ENCODE results near the gene TUBB1.
A peak's percentile ranks its signal among the peaks of the same experiment; 100 is the strongest.

Gene TUBB1

DNA sequence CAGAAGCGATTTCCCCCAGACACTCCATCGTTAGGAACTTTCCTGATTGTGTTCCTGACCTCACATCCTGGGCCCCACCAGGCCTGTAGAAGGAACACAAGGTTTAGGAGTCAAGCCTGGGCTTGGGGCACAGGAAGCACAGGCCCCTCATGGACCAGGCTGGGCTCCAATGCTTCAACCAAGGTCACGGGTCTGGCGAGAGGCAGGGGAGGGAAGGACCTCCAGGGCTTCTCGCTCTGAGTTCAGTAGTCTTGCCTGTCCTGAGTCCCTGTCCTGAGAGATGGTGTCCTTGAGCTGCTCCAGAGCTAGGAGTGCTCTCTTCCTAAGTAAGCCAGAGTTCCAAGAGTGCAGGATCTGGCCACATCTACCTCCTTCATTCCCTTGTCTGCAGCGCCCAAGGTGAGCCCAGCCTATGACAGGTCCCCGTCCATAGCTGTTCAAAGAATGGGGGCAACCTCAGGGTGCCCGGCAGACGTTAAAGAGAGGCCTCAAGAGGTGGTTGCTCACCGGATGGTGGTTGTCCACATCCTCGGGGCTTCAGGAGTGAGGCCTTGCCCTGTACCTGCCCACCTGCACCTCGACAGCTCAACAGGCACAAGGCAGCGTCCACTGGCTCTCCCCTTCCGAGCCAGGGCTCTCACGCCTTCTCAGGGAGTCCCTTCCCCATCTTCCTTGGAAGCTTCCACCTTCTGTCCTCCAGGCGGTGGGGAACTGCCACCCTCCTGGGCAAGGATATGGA is 1.6 kb upstream of the TUBB1 start:
- no peak overlapping the region for H3K4me3 ChIP-seq
- peaks cover 0 to 32% (median 14%) of the 10 kb centered on the region in 11 experiments; a peak in 15 of 22 replicates for H4K20me1 ChIP-seq
- H3K9ac ChIP-seq = no peak overlapping the region; a peak in 1 of 22 replicates
- no peaks in the 10 kb centered on the region for H3K9me3 ChIP-seq (replicated peaks in 1 of 11)
- no peak for TF ChIP-seq Cebpa-rat (IDR thresholded peaks at IDR 0.05)
- no peak overlapping the region; a peak in 1 of 22 replicates for H3K27ac ChIP-seq
- H3K4me1 ChIP-seq = peaks cover 25 to 34% (median 31%) of the 10 kb centered on the region in 10 experiments
- H3K27me3 ChIP-seq = no peaks in the 10 kb centered on the region
- H3K36me3 ChIP-seq = peaks cover 2 to 37% (median 8%) of the 10 kb centered on the region in 11 experiments
- H3K4me2 ChIP-seq = peak overlapping the region; percentile 1 to 51 (median 26); a peak in 16 of 22 replicates

DNA sequence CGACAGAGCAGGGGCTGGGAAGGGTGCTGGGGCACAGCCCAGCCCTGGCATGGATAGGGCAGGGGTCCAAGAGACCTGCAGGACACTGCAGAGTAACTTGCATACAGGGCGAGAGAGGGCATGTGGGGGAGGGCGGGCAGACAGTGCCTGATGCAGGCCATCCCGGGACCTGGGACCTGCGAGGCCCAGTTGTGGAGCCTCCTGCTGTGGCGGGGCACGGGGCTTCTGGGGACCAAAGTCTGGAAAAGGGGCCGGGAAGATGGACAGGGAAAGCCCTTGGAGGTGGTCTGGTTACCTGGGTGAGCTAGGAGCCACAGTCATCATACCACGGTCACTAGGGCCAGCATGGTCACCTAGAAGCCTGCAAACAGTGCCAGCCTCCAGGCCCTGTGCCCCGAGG is 412 bp upstream of the TUBB1 start:
- Histone ChIP-seq H3K4me1 (peaks cover 25 to 34% (median 31%) of the 10 kb centered on the region in 10 experiments), H3K4me3 (no peak overlapping the region), H3K27me3 (no peaks in the 10 kb centered on the region), H3K9me3 (replicated peaks in 1 of 11) (no peaks in the 10 kb centered on the region), H3K4me2 (no peak overlapping the region), H3K27ac (no peak overlapping the region), H4K20me1 (peaks cover 0 to 44% (median 23%) of the 10 kb centered on the region in 11 experiments; a peak in 18 of 22 replicates), H3K36me3 (peaks cover 12 to 49% (median 20%) of the 10 kb centered on the region in 11 experiments), H3K9ac (no peak overlapping the region)
- TF ChIP-seq Cebpa-rat (IDR thresholded peaks at IDR 0.05) = no peak

DNA sequence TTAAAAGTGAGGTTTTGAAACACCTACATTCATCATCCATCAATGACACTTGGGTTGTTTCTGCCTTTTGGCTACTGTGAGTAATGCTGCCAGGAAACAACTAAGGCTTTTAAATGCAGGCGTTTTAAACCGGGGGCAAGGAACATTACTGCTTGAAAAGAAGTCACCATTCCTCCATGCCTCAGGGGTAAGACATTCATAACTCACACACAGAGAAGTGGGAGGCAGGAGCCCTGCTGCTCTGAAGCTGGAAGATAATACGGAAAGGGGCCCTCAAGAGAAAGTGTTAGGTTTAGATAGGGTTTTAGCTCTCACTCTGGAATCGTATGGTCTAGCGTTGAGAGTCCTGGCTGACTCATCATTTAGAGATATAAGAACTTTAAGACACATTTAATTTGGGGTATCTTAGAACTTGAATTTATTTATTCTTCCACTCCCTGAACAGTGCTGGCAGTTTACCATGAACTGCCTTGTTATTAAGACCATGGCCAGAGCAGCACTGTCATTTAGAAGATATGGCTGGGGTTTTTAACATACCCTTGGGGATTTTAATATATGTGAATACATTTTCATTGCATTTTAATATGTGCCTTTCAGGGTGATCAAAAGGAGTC is 1.8 kb downstream of the TUBB1 start:
- Histone ChIP-seq H3K4me3 (no peak overlapping the region), H3K4me2 (no peak overlapping the region), H3K27ac (no peak overlapping the region), H3K9me3 (replicated peaks in 1 of 11) (no peaks in the 10 kb centered on the region), H4K20me1 (peaks cover 10 to 57% (median 45%) of the 10 kb centered on the region in 11 experiments; a peak in 21 of 22 replicates), H3K9ac (no peak overlapping the region), H3K36me3 (peaks cover 34 to 71% (median 42%) of the 10 kb centered on the region in 11 experiments), H3K4me1 (peaks cover 12 to 22% (median 17%) of the 10 kb centered on the region in 10 experiments; a peak in 18 of 20 replicates), H3K27me3 (no peaks in the 10 kb centered on the region)
- no peak for TF ChIP-seq Cebpa-rat (IDR thresholded peaks at IDR 0.05)

DNA sequence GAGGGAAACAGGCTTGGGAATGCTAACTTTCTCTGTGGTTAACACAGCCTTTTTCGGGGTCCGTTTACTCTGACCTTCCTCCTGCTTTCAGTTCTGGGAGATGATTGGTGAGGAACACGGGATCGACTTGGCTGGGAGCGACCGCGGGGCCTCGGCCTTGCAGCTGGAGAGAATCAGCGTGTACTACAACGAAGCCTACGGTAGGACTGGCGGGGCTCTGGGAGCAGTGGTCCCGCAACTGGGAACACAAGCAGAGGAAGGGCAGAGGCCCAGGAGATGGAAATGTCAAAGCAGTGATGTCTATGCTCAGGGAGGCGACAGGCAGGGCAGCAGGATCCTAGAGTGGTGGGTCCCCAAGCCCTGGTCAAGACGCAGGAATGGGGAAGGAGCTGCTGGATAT is 3.5 kb downstream of the TUBB1 start:
- H4K20me1 ChIP-seq = peaks cover 26 to 66% (median 60%) of the 10 kb centered on the region in 11 experiments; a peak in 21 of 22 replicates

DNA sequence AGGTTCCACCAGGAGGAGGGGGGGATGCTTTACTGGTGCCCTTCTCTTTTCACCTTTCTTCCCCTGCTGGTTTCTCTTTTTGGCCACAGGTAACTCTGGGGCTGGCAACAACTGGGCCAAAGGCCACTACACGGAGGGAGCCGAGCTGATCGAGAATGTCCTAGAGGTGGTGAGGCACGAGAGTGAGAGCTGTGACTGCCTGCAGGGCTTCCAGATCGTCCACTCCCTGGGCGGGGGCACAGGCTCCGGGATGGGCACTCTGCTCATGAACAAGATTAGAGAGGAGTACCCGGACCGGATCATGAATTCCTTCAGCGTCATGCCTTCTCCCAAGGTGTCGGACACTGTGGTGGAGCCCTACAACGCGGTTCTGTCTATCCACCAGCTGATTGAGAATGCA is 4.4 kb downstream of the TUBB1 start:
- Histone ChIP-seq H3K9me3 (replicated peaks in 1 of 11) (no peaks in the 10 kb centered on the region), H3K4me1 (peaks cover 3 to 20% (median 6%) of the 10 kb centered on the region in 10 experiments; a peak in 17 of 20 replicates), H3K36me3 (peaks cover 58 to 88% (median 68%) of the 10 kb centered on the region in 11 experiments), H4K20me1 (peaks cover 32 to 74% (median 66%) of the 10 kb centered on the region in 11 experiments; a peak in 21 of 22 replicates), H3K4me3 (no peak overlapping the region), H3K9ac (no peak overlapping the region), H3K27me3 (no peaks in the 10 kb centered on the region), H3K27ac (no peak overlapping the region), H3K4me2 (no peak overlapping the region)
- TF ChIP-seq Cebpa-rat (IDR thresholded peaks at IDR 0.05) = no peak

More for the DNA sequence above, 3.5 kb downstream of the TUBB1 start:
- Histone ChIP-seq H3K9me3 (replicated peaks in 1 of 11) (no peaks in the 10 kb centered on the region), H3K4me3 (no peak overlapping the region), H3K27ac (no peak overlapping the region), H3K36me3 (peaks cover 49 to 88% (median 59%) of the 10 kb centered on the region in 11 experiments), H3K27me3 (no peaks in the 10 kb centered on the region), H3K4me1 (peaks cover 0 to 18% (median 4%) of the 10 kb centered on the region in 10 experiments; a peak in 15 of 20 replicates), H3K9ac (no peak overlapping the region; a peak in 1 of 22 replicates), H3K4me2 (no peak overlapping the region)
- no peak for TF ChIP-seq Cebpa-rat (IDR thresholded peaks at IDR 0.05)

DNA sequence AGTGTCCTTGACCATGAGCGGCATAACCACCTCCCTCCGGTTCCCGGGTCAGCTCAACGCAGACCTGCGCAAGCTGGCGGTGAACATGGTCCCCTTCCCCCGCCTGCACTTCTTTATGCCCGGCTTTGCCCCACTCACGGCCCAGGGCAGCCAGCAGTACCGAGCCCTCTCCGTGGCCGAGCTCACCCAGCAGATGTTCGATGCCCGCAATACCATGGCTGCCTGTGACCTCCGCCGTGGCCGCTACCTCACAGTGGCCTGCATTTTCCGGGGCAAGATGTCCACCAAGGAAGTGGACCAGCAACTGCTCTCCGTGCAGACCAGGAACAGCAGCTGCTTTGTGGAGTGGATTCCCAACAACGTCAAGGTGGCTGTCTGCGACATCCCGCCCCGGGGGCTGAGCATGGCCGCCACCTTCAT is 4.9 kb downstream of the TUBB1 start:
- Histone ChIP-seq H3K4me1 (peaks cover 8 to 25% (median 11%) of the 10 kb centered on the region in 10 experiments), H4K20me1 (peaks cover 37 to 79% (median 67%) of the 10 kb centered on the region in 11 experiments; a peak in 21 of 22 replicates), H3K9ac (no peak overlapping the region), H3K4me2 (no peak overlapping the region), H3K27me3 (no peaks in the 10 kb centered on the region), H3K36me3 (peaks cover 63 to 88% (median 73%) of the 10 kb centered on the region in 11 experiments), H3K27ac (no peak overlapping the region), H3K9me3 (replicated peaks in 1 of 11) (no peaks in the 10 kb centered on the region), H3K4me3 (no peak overlapping the region)
- TF ChIP-seq Cebpa-rat (IDR thresholded peaks at IDR 0.05) = no peak

DNA sequence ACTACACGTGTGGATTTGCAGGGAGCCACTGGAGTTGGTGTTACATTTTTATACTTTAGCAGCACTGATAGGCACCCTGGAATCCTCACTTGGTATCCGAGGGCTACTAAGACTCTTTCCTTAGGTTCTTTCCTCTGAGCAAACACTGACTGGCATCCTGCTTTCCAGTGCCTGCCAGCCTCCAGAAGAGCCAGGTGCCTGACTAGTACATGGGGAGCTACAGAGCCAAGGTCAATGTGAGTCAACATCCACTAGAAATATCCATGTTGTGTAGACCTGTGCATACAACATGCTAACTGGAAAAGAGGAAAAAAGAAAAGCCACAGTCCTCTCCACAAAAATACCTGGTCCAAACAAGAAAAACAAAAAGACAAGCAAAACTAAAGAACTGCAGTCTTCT is 5.9 kb downstream of the TUBB1 start:
- H3K4me3 ChIP-seq = no peak overlapping the region
- no peak overlapping the region for H3K4me2 ChIP-seq
- H3K9me3 ChIP-seq (replicated peaks in 1 of 11) = no peaks in the 10 kb centered on the region
- H3K27ac ChIP-seq = no peak overlapping the region
- H3K9ac ChIP-seq = no peak overlapping the region
- H3K4me1 ChIP-seq = peaks cover 17 to 35% (median 20%) of the 10 kb centered on the region in 10 experiments
- TF ChIP-seq Cebpa-rat (IDR thresholded peaks at IDR 0.05) = no peak
- H3K36me3 ChIP-seq = peaks cover 72 to 96% (median 82%) of the 10 kb centered on the region in 11 experiments
- peaks cover 44 to 89% (median 75%) of the 10 kb centered on the region in 11 experiments; a peak in 21 of 22 replicates for H4K20me1 ChIP-seq
- no peaks in the 10 kb centered on the region for H3K27me3 ChIP-seq

DNA sequence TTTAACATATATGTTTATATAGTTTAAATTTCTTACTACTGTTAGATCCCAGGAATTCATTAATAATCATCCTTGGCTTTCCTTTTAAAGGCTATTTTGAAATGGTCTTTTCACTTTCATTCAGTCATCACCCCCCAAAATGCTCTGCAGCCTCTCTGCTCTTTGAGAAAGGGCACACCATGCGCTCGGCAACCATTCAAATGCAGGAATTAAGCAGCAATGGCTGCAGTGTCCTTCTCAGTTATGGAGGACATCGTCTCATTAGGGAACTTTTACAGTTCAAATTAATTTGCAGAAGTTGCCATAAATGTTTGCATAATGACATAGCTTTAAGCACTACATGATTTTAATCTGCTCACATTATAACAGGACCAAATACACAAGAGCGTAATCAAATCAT is 6.3 kb downstream of the TUBB1 start:
- TF ChIP-seq Cebpa-rat (IDR thresholded peaks at IDR 0.05) = no peak
- Histone ChIP-seq H3K36me3 (peaks cover 76 to 99% (median 87%) of the 10 kb centered on the region in 11 experiments), H3K27me3 (no peaks in the 10 kb centered on the region), H3K9ac (no peak overlapping the region), H3K9me3 (replicated peaks in 1 of 11) (no peaks in the 10 kb centered on the region), H4K20me1 (peaks cover 44 to 93% (median 78%) of the 10 kb centered on the region in 11 experiments; a peak in 21 of 22 replicates), H3K4me1 (peaks cover 20 to 39% (median 24%) of the 10 kb centered on the region in 10 experiments), H3K27ac (no peak overlapping the region), H3K4me2 (no peak overlapping the region), H3K4me3 (no peak overlapping the region)
